HG03095 (cell line): ENCODE measurements around the gene SLCO2B1.

ENCODE experiments used
- ATAC-seq: cut with Tn5 transposase; IDR thresholded peaks from one replicate; pipeline ENCODE4 v1.9.1; 2021; ENCODE audit warnings: moderate library complexity; ENCODE audit not compliant: unreplicated experiment

The SLCO2B1 gene

GRCh38 chr11:75161506-75162095, 10.7 kb downstream of the SLCO2B1 start:
- ATAC-seq, result no peak

DNA sequence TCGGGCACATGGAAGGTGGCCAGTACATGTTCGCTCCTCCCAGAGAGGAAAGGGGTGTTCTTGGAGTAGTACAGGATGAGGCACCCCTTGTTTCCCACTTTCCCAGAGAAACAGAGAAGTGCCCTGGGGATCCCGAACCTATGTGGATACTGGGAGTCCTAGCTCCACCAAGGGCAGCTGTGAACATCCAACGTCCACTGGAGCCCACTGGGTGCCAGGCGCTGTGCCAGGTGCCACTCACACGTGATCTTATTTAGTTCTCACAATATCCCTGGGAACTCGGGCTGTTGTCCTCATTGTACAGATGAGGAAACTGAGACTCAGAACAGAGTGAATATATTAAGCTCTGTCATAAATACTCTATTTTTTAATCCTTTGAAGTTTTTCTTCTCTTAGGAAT, 12.0 kb downstream of the SLCO2B1 start:
- ATAC-seq, result no peak

GRCh38 chr11:75163921-75164849, 13.3 kb downstream of the SLCO2B1 start:
- no peak for ATAC-seq

GRCh38 chr11:75165721-75166120, 14.8 kb downstream of the SLCO2B1 start:
- no peak for ATAC-seq

GRCh38 chr11:75166791-75167190, 15.9 kb downstream of the SLCO2B1 start:
- ATAC-seq, result no peak

DNA sequence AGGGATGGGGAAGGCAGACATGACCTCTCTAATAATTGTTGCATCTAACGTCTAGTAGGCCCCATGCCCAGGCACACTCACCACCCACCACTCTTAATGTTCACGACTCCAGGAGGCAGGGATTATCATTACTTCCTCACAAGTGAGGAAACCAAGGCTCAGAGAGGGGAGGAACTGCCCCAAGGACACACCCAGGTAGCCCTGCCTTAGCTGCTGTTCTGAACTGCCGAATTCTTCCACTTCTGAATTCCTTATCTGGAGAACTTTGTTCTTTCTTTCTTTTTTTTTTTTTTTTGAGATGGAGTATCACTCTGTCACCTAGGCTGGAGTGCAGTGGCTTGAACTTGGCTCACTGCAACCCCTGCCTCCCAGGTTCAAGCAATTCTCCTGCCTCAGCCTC, 16.7 kb downstream of the SLCO2B1 start:
- ATAC-seq, result no peak

GRCh38 chr11:75169101-75169885, 18.4 kb downstream of the SLCO2B1 start:
- ATAC-seq, result no peak

GRCh38 chr11:75170516-75171201, 19.8 kb downstream of the SLCO2B1 start:
- no peak for ATAC-seq

GRCh38 chr11:75173336-75173735, 22.4 kb downstream of the SLCO2B1 start:
- ATAC-seq, result no peak

DNA sequence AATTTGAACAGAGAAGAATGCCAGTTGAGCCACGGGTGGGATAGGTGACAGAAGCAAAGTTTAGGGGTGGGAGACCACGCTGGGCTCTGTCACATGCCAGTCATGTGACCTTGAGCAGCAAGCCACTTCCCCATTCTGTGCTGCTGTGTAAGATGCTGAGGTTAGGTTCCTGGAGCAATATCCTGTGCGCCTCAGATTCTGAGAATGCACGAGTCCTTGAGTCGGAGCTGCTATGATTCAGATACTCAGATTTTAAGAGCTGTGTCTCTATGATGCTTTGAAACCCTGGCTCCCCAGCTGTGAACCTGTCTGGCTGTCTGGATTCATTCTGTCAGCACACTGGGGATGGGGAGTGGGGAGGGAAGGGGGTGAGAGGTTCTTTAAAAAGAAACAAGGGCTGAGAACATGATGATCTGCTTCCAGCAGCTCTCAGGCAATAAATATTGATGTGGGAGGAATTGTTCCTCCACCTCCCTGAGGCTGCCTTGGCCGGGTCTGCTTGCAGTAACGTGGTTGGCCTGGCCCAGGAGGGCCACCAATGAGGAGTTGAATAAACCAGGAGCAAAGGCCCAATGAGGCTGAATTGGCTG, 24.0 kb downstream of the SLCO2B1 start:
- no peak for ATAC-seq

DNA sequence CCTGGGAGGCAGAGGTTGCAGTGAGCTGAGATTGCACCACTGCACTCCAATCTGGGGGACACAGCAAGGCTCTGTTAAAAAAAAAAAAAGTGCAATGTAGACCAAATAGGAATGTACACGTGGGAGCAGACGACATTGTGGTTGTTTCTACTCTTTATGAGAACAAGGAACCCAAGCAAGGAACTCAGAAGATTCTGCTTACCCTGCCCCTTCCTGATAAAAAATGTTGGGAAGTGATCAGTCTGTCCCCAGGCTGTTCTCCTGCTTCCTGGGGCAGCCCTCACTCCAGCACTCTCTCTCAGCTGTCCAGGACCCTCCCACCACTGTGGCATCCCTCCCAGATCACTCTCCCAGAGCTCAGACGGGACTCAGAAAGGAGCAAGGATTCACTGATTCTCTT, 31.8 kb downstream of the SLCO2B1 start:
- ATAC-seq, result no peak

- ATAC-seq, result no peak
These were observed 33.1 kb downstream of the SLCO2B1 start for GRCh38 chr11:75184051-75184450.

- no peak for ATAC-seq
These were observed 34.0 kb downstream of the SLCO2B1 start for GRCh38 chr11:75184757-75185425.

GRCh38 chr11:75185866-75186265, 35.0 kb downstream of the SLCO2B1 start:
- ATAC-seq, result no peak

- ATAC-seq, result no peak
These were observed 36.1 kb downstream of the SLCO2B1 start for GRCh38 chr11:75186999-75187398.

DNA sequence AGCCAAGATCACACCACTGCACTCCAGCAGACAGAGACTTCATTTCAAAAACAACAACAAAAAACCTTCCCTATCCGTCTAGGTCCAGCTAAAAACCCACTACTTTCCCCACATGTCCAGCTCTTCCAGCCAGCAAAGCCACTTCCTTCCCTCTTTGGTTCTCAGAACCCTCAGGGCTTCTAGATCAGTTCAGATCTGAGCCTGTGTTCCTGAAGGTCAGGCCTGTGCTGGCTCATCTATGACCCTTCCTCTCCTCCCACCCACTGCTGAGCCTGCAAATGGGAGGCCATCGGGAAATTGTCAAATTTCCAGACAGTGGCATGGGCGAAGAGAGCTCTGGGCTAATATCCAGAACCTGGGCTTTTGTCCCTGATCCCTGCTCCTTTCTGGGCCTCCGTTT, 37.8 kb downstream of the SLCO2B1 start:
- no peak for ATAC-seq

- ATAC-seq, result no peak
These were observed 38.2 kb downstream of the SLCO2B1 start for GRCh38 chr11:75189108-75189507.

- ATAC-seq, result no peak
These were observed 39.0 kb downstream of the SLCO2B1 start for GRCh38 chr11:75189911-75190310.

DNA sequence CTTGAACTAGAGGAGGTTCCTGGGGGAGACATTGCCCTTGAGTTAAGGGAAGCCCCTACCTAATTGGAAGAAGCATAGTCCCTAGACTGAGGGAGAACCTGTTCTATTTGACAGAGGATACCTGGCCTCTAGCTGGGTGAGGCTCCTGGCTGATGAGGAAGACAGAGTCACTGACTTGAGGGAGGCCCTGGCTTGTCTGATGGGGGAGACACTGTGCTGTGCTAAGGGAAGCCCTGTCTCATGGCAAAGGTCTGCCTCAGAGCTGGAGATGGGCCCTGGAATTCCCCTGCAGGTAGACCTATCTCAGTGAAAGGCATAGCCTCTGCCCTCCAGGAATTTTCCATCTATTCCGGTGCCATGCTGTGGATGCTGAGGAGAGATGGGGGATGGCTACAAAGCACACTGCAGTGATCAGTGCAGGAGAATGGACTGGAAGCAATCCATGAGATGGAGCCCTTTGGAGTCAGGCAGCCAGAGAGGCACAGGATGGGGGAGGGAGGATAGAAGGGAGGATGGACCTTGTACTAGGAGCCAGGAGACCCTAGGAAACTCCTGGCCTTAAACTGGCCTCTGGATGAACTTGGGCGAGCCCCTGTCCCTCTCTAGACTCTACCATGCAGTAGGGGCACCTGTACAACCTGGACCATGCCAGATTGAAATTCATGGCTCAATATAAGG, 39.9 kb downstream of the SLCO2B1 start:
- ATAC-seq, result no peak

DNA sequence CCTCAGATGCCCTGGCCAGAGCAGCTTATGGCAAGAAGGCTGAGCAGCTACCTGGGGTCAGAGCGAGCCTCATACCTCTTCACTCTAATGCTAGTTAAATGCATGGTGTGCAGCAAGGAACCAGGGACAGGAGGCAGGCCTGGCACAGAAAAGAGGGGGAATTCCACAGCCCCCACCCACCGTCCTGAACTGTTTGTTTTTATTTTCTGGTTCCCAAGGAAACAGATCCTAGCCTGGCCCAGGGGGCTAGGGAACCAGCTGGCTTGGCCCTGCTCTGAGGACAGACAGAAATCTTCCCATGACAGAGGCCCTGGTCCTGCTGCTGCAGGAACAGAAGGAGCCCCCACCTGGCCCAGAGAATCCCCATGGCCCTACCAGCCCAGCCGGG, 40.4 kb downstream of the SLCO2B1 start:
- no peak for ATAC-seq
